Left renal cortex interstitium (tissue), 4 donors: ENCODE data around the gene LARGE2. TPM values are rescaled to one million over a fixed set of nuclear protein-coding genes. Genes with fewer than 3 reads are reported as not detected.

Source experiments
- DNase-seq, 4 donors: peaks; one replicate each; pipeline ENCODE4 v3.0.0-alpha.2; 2013; ENCODE audit warnings: low read depth in 4 of 4, low spot score in 2 of 4, missing footprints in 1 of 4
- polyA plus RNA-seq, 4 donors: library from polyadenylated mRNA; unstranded; fragments of 120-200 nt; gene quantifications; one replicate each; pipeline ENCODE4 v1.2.1, GENCODE V29; 2013; ENCODE audit not compliant: insufficient read length in 4 of 4

LARGE2 gene
- polyA plus RNA-seq, 4 donors, result 17.6 to 28.7 (median 25.0) TPM

- DNase-seq, result no peak
These were observed 25.4 kb downstream of the LARGE2 start for GRCh38 chr11:45947885-45948284.

- DNase-seq, result no peak
These were observed 25.9 kb downstream of the LARGE2 start for GRCh38 chr11:45948356-45948755.

GRCh38 chr11:45949992-45950407 is 27.5 kb downstream of the LARGE2 start:
- no peak for DNase-seq

GRCh38 chr11:45959851-45960250 is 37.4 kb downstream of the LARGE2 start:
- DNase-seq, result no peak

- DNase-seq, result no peak
These were observed 38.1 kb downstream of the LARGE2 start for GRCh38 chr11:45960387-45961095.

- no peak for DNase-seq
These were observed 39.3 kb downstream of the LARGE2 start for GRCh38 chr11:45961751-45962240.

- DNase-seq, result peak; percentile 47 to 69 (median 63)
These were observed 42.5 kb downstream of the LARGE2 start for GRCh38 chr11:45964911-45965389.

GRCh38 chr11:45967506-45967905 is 45.0 kb downstream of the LARGE2 start:
- no peak for DNase-seq

- DNase-seq, result no peak
These were observed 46.4 kb downstream of the LARGE2 start for GRCh38 chr11:45968901-45969300.

- no peak for DNase-seq
These were observed 51.1 kb downstream of the LARGE2 start for GRCh38 chr11:45973601-45974000.

- DNase-seq, result no peak
These were observed 52.4 kb downstream of the LARGE2 start for GRCh38 chr11:45974806-45975205.

Other genes with a start within 250 kb of the LARGE2 start
- 10 to 100 TPM in 1 of 4 donors, 1 to 10 TPM in 3; 7.0 to 10.2 (median 8.7) TPM for gene SLC35C1, start 117.5 kb upstream of the LARGE2 start, polyA plus RNA-seq
- gene CRY2, start 75.2 kb upstream of the LARGE2 start, polyA plus RNA-seq, result 10 to 100 TPM; 27.3 to 34.1 (median 29.5) TPM
- gene MAPK8IP1, start 37.0 kb upstream of the LARGE2 start, polyA plus RNA-seq, result 10 to 100 TPM in 3 of 4 donors, 1 to 10 TPM in 1; 9.3 to 15.3 (median 13.1) TPM
- 1 to 10 TPM in 1 of 4 donors, under 1 TPM in 2, not detected in 1; 0.31 to 1.4 (median 0.49) TPM for gene FREY1, start 15.4 kb upstream of the LARGE2 start, polyA plus RNA-seq
- gene PEX16, start 4.8 kb upstream of the LARGE2 start, polyA plus RNA-seq, result 10 to 100 TPM; 15.5 to 24.3 (median 21.8) TPM
- 10 to 100 TPM; 34.5 to 60.9 (median 51.7) TPM for gene PHF21A, start 198.8 kb downstream of the LARGE2 start, polyA plus RNA-seq